NCI-H2081 (cell line): ENCODE results near the gene PRKAG3.
A peak's percentile ranks its signal among the peaks of the same experiment; 100 is the strongest.

Source experiments
- DNase-seq, 2 experiments: peaks; one replicate each; lab custom pipeline; 2025; lab: John Stamatoyannopoulos, UW

The PRKAG3 gene

GRCh38 chr2:218839888-218840287, 8.3 kb upstream of the PRKAG3 start:
- DNase-seq: no peak

- no peak for DNase-seq
Observed at GRCh38 chr2:218839430-218839829, 7.8 kb upstream of the PRKAG3 start.

- no peak for DNase-seq
Observed at GRCh38 chr2:218837495-218837894, 5.9 kb upstream of the PRKAG3 start.

GRCh38 chr2:218834685-218835084, 3.1 kb upstream of the PRKAG3 start:
- DNase-seq: no peak

- no peak for DNase-seq
Observed at GRCh38 chr2:218833023-218833609, 1.5 kb upstream of the PRKAG3 start.

GRCh38 chr2:218832520-218832919, 917 bp upstream of the PRKAG3 start:
- DNase-seq: no peak

- DNase-seq: no peak
Observed at GRCh38 chr2:218832081-218832480, 478 bp upstream of the PRKAG3 start.

GRCh38 chr2:218830526-218831306, 887 bp downstream of the PRKAG3 start:
- no peak for DNase-seq

- peak in 1 of 2 experiments; percentile 17 for DNase-seq
Observed at GRCh38 chr2:218829868-218830451, 1.6 kb downstream of the PRKAG3 start.

GRCh38 chr2:218828477-218828778, 3.2 kb downstream of the PRKAG3 start:
- DNase-seq: no peak

- DNase-seq: no peak
Observed at GRCh38 chr2:218827701-218828476, 3.7 kb downstream of the PRKAG3 start.

- no peak for DNase-seq
Observed at GRCh38 chr2:218826791-218827190, 4.8 kb downstream of the PRKAG3 start.

GRCh38 chr2:218824004-218824403, 7.6 kb downstream of the PRKAG3 start:
- DNase-seq: no peak

- no peak for DNase-seq
Observed at GRCh38 chr2:218823196-218823855, 8.3 kb downstream of the PRKAG3 start.

GRCh38 chr2:218822622-218823021, 9.0 kb downstream of the PRKAG3 start:
- no peak for DNase-seq

- no peak for DNase-seq
Observed at GRCh38 chr2:218821605-218822211, 9.9 kb downstream of the PRKAG3 start.

- DNase-seq: no peak
Observed at GRCh38 chr2:218820746-218821369, 10.7 kb downstream of the PRKAG3 start.

- DNase-seq: no peak
Observed at GRCh38 chr2:218819093-218819492, 12.5 kb downstream of the PRKAG3 start.

- DNase-seq: no peak
Observed at GRCh38 chr2:218816561-218817011, 15.0 kb downstream of the PRKAG3 start.

GRCh38 chr2:218815649-218816048, 16.0 kb downstream of the PRKAG3 start:
- DNase-seq: no peak

- DNase-seq: no peak
Observed at GRCh38 chr2:218815244-218815637, 16.4 kb downstream of the PRKAG3 start.
